GM15510 (cell line): Measurements from ENCODE around the gene SLC6A18.

Experiments used
- POLR2A ChIP-seq: IDR thresholded peaks from 3 replicates; pipeline ENCODE4 v1.6.1; 2011; ENCODE audit warnings: borderline replicate concordance; ENCODE audit not compliant: insufficient read length; ENCODE audit errors: extremely low read depth

The SLC6A18 gene

GRCh38 chr5:1184481-1184880, 40.7 kb upstream of the SLC6A18 start:
- no peak for TF ChIP-seq POLR2A

- no peak for TF ChIP-seq POLR2A
Observed at GRCh38 chr5:1185038-1185627, 40.0 kb upstream of the SLC6A18 start.

- no peak for TF ChIP-seq POLR2A
Observed at GRCh38 chr5:1185629-1186350, 39.4 kb upstream of the SLC6A18 start.

- TF ChIP-seq POLR2A, result no peak
Observed at GRCh38 chr5:1186351-1187233, 38.6 kb upstream of the SLC6A18 start.

GRCh38 chr5:1187234-1187949, 37.8 kb upstream of the SLC6A18 start:
- TF ChIP-seq POLR2A, result no peak

- TF ChIP-seq POLR2A, result no peak
Observed at GRCh38 chr5:1187950-1188334, 37.2 kb upstream of the SLC6A18 start.

- no peak for TF ChIP-seq POLR2A
Observed at GRCh38 chr5:1188464-1188863, 36.7 kb upstream of the SLC6A18 start.

- TF ChIP-seq POLR2A, result no peak
Observed at GRCh38 chr5:1189269-1189668, 35.9 kb upstream of the SLC6A18 start.

- TF ChIP-seq POLR2A, result no peak
Observed at GRCh38 chr5:1190278-1190677, 34.9 kb upstream of the SLC6A18 start.

GRCh38 chr5:1190837-1191239, 34.3 kb upstream of the SLC6A18 start:
- TF ChIP-seq POLR2A, result no peak

GRCh38 chr5:1192971-1193590, 32.1 kb upstream of the SLC6A18 start:
- TF ChIP-seq POLR2A, result no peak

- TF ChIP-seq POLR2A, result no peak
Observed at GRCh38 chr5:1193591-1193985, 31.6 kb upstream of the SLC6A18 start.

GRCh38 chr5:1194378-1194777, 30.8 kb upstream of the SLC6A18 start:
- no peak for TF ChIP-seq POLR2A

- TF ChIP-seq POLR2A, result no peak
Observed at GRCh38 chr5:1195439-1195838, 29.7 kb upstream of the SLC6A18 start.
